HepG2 (cell line): ENCODE data around the gene ALDH4A1. TPM values are rescaled to one million over a fixed set of nuclear protein-coding genes. Genes with fewer than 3 reads are reported as not detected.

Experiments
- CREB1 ChIP-seq, 2 experiments: fragments of 450-650 bp in 1 of 2; IDR thresholded peaks; 2 replicates each; pipeline ENCODE4 v1.6.1; 2016 to 2017; ENCODE audit warnings: control low read depth in 1 of 2, mild to moderate bottlenecking in 1 of 2, missing compliant biosample characterization in 1 of 2, missing genetic modification characterization in 1 of 2
- DPF2 ChIP-seq: sonication (generic); formaldehyde crosslinking; IDR thresholded peaks from 2 replicates; pipeline ENCODE4 v1.4.0; 2020; ENCODE audit warnings: mild to moderate bottlenecking, low read depth, missing genetic modification reagents, borderline replicate concordance
- MATR3 ChIP-seq: sonication (generic); formaldehyde crosslinking; IDR thresholded peaks from 2 replicates; pipeline ENCODE4 v1.4.0; 2020; ENCODE audit warnings: missing genetic modification reagents
- TBP ChIP-seq: sonication (generic); formaldehyde crosslinking; IDR thresholded peaks from 2 replicates; pipeline ENCODE4 v1.5.0; 2020; ENCODE audit warnings: missing genetic modification reagents
- TEAD3 ChIP-seq: optimal IDR thresholded peaks from 2 replicates; pipeline ENCODE3; 2016; ENCODE audit warnings: borderline replicate concordance
- ZMYM2 ChIP-seq: sonication (generic); formaldehyde crosslinking; IDR thresholded peaks from 2 replicates; pipeline ENCODE4 v1.8.0; 2022; ENCODE audit warnings: mild to moderate bottlenecking, missing genetic modification reagents
- ZNF180 ChIP-seq: sonication (generic); formaldehyde crosslinking; IDR thresholded peaks from 2 replicates; pipeline ENCODE4 v1.4.0; 2020; ENCODE audit warnings: low read depth, missing genetic modification reagents, borderline replicate concordance
- ZNF251 ChIP-seq: sonication (generic); formaldehyde crosslinking; IDR thresholded peaks from 2 replicates; pipeline ENCODE4 v1.9.0; 2021; ENCODE audit warnings: mild to moderate bottlenecking, missing genetic modification reagents
- ZNF501 ChIP-seq: sonication (generic); formaldehyde crosslinking; IDR thresholded peaks from 2 replicates; pipeline ENCODE4 v1.5.1; 2020; ENCODE audit warnings: mild to moderate bottlenecking, moderate library complexity, missing genetic modification reagents
- ZNF660 ChIP-seq: sonication (generic); formaldehyde crosslinking; IDR thresholded peaks from 2 replicates; pipeline ENCODE4 v1.5.1; 2020; ENCODE audit warnings: mild to moderate bottlenecking, low read depth, missing genetic modification reagents, borderline replicate concordance
- ZNF720 ChIP-seq: sonication (generic); formaldehyde crosslinking; IDR thresholded peaks from 2 replicates; pipeline ENCODE4 v1.4.0; 2020; ENCODE audit warnings: missing genetic modification reagents
- ZNF749 ChIP-seq: sonication (generic); formaldehyde crosslinking; IDR thresholded peaks from 2 replicates; pipeline ENCODE4 v1.8.0; 2022; ENCODE audit warnings: mild to moderate bottlenecking, missing genetic modification reagents, moderate library complexity, borderline replicate concordance
- polyA plus RNA-seq, 8 experiments: library from polyadenylated mRNA; depleted of rRNA in 3 of 8; stranded (reverse) in 7 of 8; unstranded in 1 of 8; fragments of >200 nt; fragmentation: Illumina TruSeq in 4 of 8; extraction: Trizol in 4 of 8; gene quantifications; 2 replicates each; pipeline versions ENCODE4 v1.2.1 to v1.2.3, GENCODE V29; 2011 to 2016; ENCODE audit warnings: low read depth in 4 of 8, missing spikeins in 1 of 8, mixed read lengths in 1 of 8; ENCODE audit not compliant: insufficient read depth in 1 of 8
- total RNA-seq, 5 experiments: library from RNA; depleted of rRNA; stranded (reverse); fragments of >200 nt; fragmentation: Illumina TruSeq; extraction: Trizol; gene quantifications; 2 replicates each; pipeline ENCODE4 v1.2.3, GENCODE V29; 2016; ENCODE audit warnings: low read depth in 1 of 5
- TF ChIP-seq, protein P1 (sequence below): sonication (generic); formaldehyde crosslinking; IDR thresholded peaks from 2 replicates; pipeline ENCODE4 v1.4.0; 2020; ENCODE audit warnings: mild to moderate bottlenecking, missing genetic modification reagents, borderline replicate concordance
- TF ChIP-seq, protein P2 (sequence below), 2 experiments: sonication (generic) in 1 of 2; formaldehyde crosslinking in 1 of 2; IDR thresholded peaks; 2 replicates each; pipeline versions ENCODE4 v1.4.0 to v1.6.1; 2018 to 2020; ENCODE audit warnings: missing genetic modification reagents in 2 of 2, borderline replicate concordance in 1 of 2, low read depth in 1 of 2, mild to moderate bottlenecking in 1 of 2, missing biosample characterization in 1 of 2
- TF ChIP-seq, protein P3 (sequence below): sonication (generic); formaldehyde crosslinking; IDR thresholded peaks from 2 replicates; pipeline ENCODE4 v1.4.0; 2020; ENCODE audit warnings: mild to moderate bottlenecking, missing genetic modification reagents
- TF ChIP-seq, protein P4 (sequence below): sonication (generic); formaldehyde crosslinking; IDR thresholded peaks from 2 replicates; pipeline ENCODE4 v1.4.0; 2020; ENCODE audit warnings: mild to moderate bottlenecking, missing genetic modification reagents
- TF ChIP-seq, protein P5 (sequence below): sonication (generic); formaldehyde crosslinking; IDR thresholded peaks from 2 replicates; pipeline ENCODE4 v1.8.1; 2023; ENCODE audit warnings: mild to moderate bottlenecking, moderate library complexity, missing genetic modification reagents
- TF ChIP-seq, protein P6 (sequence below): sonication (generic); formaldehyde crosslinking; IDR thresholded peaks from 2 replicates; pipeline ENCODE4 v1.5.0; 2020; ENCODE audit warnings: mild to moderate bottlenecking, missing genetic modification reagents

ALDH4A1 gene
- total and polyA plus RNA-seq, 2 of the 13 experiments (the other 11 are each of a cell fraction or from before 2014, with no cell fraction given) = 76.4 to 240 TPM

DNA sequence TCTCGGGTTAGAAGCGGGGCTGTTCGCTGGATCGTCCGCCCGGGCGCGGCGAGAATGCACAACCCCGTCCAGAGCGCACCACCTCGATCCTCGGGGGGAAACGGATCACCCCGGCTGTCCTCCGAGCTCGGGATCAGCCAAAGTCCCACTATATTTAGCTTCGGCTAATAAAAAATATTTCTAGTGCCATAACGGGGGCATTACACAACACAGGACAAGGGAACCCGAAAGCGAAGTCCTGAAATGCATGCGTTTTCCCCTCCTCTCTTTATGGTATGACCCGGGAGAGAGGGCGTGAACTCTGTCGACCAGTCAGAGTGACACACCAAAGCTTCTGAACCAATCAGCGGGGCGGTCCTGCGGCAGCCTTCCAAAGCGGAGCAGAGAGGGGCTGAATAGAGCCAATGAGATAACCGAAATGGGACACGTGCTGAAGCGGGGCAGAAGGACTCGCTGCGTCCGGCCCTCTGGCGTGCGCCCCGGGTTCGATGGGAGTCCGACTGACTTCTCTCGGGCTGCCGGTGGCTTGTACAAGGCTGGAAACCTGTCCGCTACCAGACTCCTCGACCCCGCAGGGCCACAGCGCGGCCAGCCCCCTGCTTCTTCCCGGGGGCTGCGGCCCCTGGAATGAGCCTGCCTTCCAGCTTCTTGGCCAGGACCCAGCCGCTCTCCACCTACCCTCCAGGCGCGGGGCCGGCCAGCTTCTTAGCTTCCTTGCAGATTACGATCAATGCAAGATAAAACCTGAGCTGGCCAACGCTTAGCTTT, at the start of gene ALDH4A1 (continued):
- TF ChIP-seq, protein P1, sequence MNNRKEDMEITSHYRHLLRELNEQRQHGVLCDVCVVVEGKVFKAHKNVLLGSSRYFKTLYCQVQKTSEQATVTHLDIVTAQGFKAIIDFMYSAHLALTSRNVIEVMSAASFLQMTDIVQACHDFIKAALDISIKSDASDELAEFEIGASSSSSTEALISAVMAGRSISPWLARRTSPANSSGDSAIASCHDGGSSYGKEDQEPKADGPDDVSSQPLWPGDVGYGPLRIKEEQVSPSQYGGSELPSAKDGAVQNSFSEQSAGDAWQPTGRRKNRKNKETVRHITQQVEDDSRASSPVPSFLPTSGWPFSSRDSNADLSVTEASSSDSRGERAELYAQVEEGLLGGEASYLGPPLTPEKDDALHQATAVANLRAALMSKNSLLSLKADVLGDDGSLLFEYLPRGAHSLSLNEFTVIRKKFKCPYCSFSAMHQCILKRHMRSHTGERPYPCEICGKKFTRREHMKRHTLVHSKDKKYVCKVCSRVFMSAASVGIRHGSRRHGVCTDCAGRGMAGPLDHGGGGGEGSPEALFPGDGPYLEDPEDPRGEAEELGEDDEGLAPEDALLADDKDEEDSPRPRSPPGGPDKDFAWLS (CRISPR knock-in tag) = no peak
- TF ChIP-seq CREB1 (IDR thresholded peaks at IDR 0.05) (peak; percentile 70), CREB1 (CRISPR knock-in tag; IDR thresholded peaks at IDR 0.05) (peak; percentile 77), ZNF660 (CRISPR knock-in tag) (no peak), ZNF251 (CRISPR knock-in tag) (no peak), ZNF749 (no peak), ZNF720 (no peak), ZNF180 (CRISPR knock-in tag) (no peak), MATR3 (CRISPR knock-in tag) (no peak), ZNF501 (peak; percentile 12; the same call in 1 of the 2 replicates), ZMYM2 (CRISPR knock-in tag) (no peak), TEAD3 (CRISPR knock-in tag) (no peak), DPF2 (CRISPR knock-in tag) (no peak), TBP (CRISPR knock-in tag) (no peak)
- TF ChIP-seq, protein P2, sequence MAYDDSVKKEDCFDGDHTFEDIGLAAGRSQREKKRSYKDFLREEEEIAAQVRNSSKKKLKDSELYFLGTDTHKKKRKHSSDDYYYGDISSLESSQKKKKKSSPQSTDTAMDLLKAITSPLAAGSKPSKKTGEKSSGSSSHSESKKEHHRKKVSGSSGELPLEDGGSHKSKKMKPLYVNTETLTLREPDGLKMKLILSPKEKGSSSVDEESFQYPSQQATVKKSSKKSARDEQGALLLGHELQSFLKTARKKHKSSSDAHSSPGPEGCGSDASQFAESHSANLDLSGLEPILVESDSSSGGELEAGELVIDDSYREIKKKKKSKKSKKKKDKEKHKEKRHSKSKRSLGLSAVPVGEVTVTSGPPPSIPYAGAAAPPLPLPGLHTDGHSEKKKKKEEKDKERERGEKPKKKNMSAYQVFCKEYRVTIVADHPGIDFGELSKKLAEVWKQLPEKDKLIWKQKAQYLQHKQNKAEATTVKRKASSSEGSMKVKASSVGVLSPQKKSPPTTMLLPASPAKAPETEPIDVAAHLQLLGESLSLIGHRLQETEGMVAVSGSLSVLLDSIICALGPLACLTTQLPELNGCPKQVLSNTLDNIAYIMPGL (CRISPR knock-in tag; IDR thresholded peaks at IDR 0.05; ENCODE audit: borderline replicate concordance in 1 of 2, low read depth in 1 of 2) = peak in 1 of 2 experiments; percentile 25; a peak in 1 of 4 replicates
- TF ChIP-seq, protein P3, sequence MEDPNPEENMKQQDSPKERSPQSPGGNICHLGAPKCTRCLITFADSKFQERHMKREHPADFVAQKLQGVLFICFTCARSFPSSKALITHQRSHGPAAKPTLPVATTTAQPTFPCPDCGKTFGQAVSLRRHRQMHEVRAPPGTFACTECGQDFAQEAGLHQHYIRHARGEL (CRISPR knock-in tag) = 0 out of 2 replicates have a peak, but pooled peaks have one; percentile 26
- TF ChIP-seq, protein P4, sequence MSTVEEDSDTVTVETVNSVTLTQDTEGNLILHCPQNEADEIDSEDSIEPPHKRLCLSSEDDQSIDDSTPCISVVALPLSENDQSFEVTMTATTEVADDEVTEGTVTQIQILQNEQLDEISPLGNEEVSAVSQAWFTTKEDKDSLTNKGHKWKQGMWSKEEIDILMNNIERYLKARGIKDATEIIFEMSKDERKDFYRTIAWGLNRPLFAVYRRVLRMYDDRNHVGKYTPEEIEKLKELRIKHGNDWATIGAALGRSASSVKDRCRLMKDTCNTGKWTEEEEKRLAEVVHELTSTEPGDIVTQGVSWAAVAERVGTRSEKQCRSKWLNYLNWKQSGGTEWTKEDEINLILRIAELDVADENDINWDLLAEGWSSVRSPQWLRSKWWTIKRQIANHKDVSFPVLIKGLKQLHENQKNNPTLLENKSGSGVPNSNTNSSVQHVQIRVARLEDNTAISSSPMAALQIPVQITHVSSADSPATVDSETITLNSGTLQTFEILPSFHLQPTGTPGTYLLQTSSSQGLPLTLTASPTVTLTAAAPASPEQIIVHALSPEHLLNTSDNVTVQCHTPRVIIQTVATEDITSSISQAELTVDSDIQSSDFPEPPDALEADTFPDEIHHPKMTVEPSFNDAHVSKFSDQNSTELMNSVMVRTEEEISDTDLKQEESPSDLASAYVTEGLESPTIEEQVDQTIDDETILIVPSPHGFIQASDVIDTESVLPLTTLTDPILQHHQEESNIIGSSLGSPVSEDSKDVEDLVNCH = no peak
- TF ChIP-seq, protein P5, sequence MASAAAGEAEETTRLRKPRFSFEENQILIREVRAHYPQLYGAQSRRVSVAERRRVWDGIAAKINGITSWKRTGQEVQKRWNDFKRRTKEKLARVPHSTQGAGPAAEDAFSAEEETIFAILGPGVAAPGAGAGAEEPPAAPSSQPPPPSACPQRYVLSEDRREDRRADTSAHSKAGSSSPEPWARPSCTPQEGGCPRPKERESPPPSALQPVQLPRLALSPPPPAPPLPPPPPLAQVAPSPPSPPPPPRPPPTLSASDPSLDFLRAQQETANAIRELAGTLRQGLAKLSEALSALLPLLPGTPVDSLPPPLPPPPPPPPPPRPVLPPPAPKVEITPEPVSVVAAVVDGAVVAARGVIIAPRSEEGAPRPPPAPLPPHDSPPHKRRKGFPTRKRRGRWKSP (CRISPR knock-in tag) = peak; percentile 70; the same call in 1 of the 2 replicates
- TF ChIP-seq, protein P6, sequence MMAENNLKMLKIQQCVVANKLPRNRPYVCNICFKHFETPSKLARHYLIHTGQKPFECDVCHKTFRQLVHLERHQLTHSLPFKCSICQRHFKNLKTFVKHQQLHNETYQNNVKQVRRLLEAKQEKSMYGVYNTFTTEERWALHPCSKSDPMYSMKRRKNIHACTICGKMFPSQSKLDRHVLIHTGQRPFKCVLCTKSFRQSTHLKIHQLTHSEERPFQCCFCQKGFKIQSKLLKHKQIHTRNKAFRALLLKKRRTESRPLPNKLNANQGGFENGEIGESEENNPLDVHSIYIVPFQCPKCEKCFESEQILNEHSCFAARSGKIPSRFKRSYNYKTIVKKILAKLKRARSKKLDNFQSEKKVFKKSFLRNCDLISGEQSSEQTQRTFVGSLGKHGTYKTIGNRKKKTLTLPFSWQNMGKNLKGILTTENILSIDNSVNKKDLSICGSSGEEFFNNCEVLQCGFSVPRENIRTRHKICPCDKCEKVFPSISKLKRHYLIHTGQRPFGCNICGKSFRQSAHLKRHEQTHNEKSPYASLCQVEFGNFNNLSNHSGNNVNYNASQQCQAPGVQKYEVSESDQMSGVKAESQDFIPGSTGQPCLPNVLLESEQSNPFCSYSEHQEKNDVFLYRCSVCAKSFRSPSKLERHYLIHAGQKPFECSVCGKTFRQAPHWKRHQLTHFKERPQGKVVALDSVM (CRISPR knock-in tag) = peak; percentile 32; the same call in 1 of the 2 replicates
